Measurements from ENCODE around the gene BCL2L1. TPM values are rescaled to one million over a fixed set of nuclear protein-coding genes. Genes with fewer than 3 reads are reported as not detected.
"Not testable (repeated sequence)": the region's sequence is repeated elsewhere in the genome, so short reads cannot be mapped to it uniquely, and the experiment has no call there.

Gene BCL2L1
- total and polyA plus RNA-seq, 2 experiments from 2014 or later: 42.4 to 110 TPM

- no peak overlapping the region for H3K4me3 Mint-ChIP-seq
- peaks cover 49% of the 10 kb centered on the region for H3K36me3 Mint-ChIP-seq (ENCODE audit: low read depth)
- TF ChIP-seq CREB1 (CRISPR knock-in tag; IDR thresholded peaks at IDR 0.05; ENCODE audit: low read depth): no peak
- TF ChIP-seq ETS1 (IDR thresholded peaks at IDR 0.05): no peak
- TF ChIP-seq ZNF331 (CRISPR knock-in tag; IDR thresholded peaks at IDR 0.05; ENCODE audit: low read depth): no peak
- no peak for TF ChIP-seq EZH2 (IDR thresholded peaks at IDR 0.05; ENCODE audit: low read depth, unreplicated experiment)
- TF ChIP-seq JUNB (IDR thresholded peaks at IDR 0.05; ENCODE audit: unreplicated experiment): no peak
- no peak for TF ChIP-seq REST (IDR thresholded peaks at IDR 0.05; ENCODE audit: unreplicated experiment)
- no peak for TF ChIP-seq ZNF462 (CRISPR knock-in tag; IDR thresholded peaks at IDR 0.05)
- no peak for TF ChIP-seq EZH2phosphoT487 (IDR thresholded peaks at IDR 0.05; ENCODE audit: unreplicated experiment)
- no peak for TF ChIP-seq CTCF (conservative IDR thresholded peaks at IDR 0.05; ENCODE audit: low read depth in 2 of 2)
- TF ChIP-seq POLR2AphosphoS5 (IDR thresholded peaks at IDR 0.05; ENCODE audit: low read depth): no peak
- H3K4me2 ChIP-seq: no peak overlapping the region
- H3K27ac ChIP-seq (ENCODE audit: low read depth): no peak overlapping the region
- no peaks in the 10 kb centered on the region for H3K9me3 Mint-ChIP-seq
- H3K27ac Mint-ChIP-seq: no peak overlapping the region
- no peak overlapping the region for H2AFZ ChIP-seq
- H3K4me3 ChIP-seq: no peak overlapping the region
- peaks cover 100% of the 10 kb centered on the region for H3K79me2 ChIP-seq (replicated peaks; ENCODE audit: insufficient read depth)
- peaks cover 3% of the 10 kb centered on the region for H3K27me3 Mint-ChIP-seq (ENCODE audit: insufficient read depth, low read depth, poor library complexity)
- no peaks in the 10 kb centered on the region for H3K4me1 ChIP-seq (ENCODE audit: insufficient read depth)
- peaks cover 3% of the 10 kb centered on the region; the same call in 1 of the 2 replicates for H3F3A ChIP-seq (replicated peaks; ENCODE audit: low read depth)
- no peaks in the 10 kb centered on the region for H3K4me1 Mint-ChIP-seq
- H3K36me3 ChIP-seq (ENCODE audit: insufficient read depth): peaks cover 34% of the 10 kb centered on the region
- H4K20me1 ChIP-seq (replicated peaks; ENCODE audit: insufficient read depth): peaks cover 80% of the 10 kb centered on the region
- H3K9me2 ChIP-seq (ENCODE audit: insufficient read depth): no peaks in the 10 kb centered on the region
- H3K27me3 ChIP-seq (ENCODE audit: insufficient read depth): no peaks in the 10 kb centered on the region
- DNase-seq (ENCODE audit: low spot score) (no peak), ATAC-seq (no peak)
These were observed 25.0 kb upstream of the BCL2L1 start for GRCh38 chr20:31747640-31748039.

- H3K9me2 ChIP-seq (ENCODE audit: insufficient read depth); H3K4me1 ChIP-seq (ENCODE audit: insufficient read depth); DNase-seq (ENCODE audit: low spot score); H2AFZ ChIP-seq; H3K4me3 ChIP-seq; H3K27ac Mint-ChIP-seq; H3K4me3 Mint-ChIP-seq; ATAC-seq; H3K9me3 Mint-ChIP-seq; H3F3A ChIP-seq (replicated peaks; ENCODE audit: low read depth); H3K4me2 ChIP-seq; H3K4me1 Mint-ChIP-seq; H3K27me3 Mint-ChIP-seq (ENCODE audit: insufficient read depth, low read depth, poor library complexity); H3K27me3 ChIP-seq (ENCODE audit: insufficient read depth): not testable (repeated sequence)
- peaks cover 100% of the 10 kb centered on the region for H3K79me2 ChIP-seq (replicated peaks; ENCODE audit: insufficient read depth)
- peaks cover 75% of the 10 kb centered on the region for H4K20me1 ChIP-seq (replicated peaks; ENCODE audit: insufficient read depth)
- peak overlapping the region; percentile 16; the same call in 1 of the 2 replicates for H3K27ac ChIP-seq (ENCODE audit: low read depth)
- H3K36me3 Mint-ChIP-seq (ENCODE audit: low read depth): peaks cover 53% of the 10 kb centered on the region
- H3K36me3 ChIP-seq (ENCODE audit: insufficient read depth): peaks cover 38% of the 10 kb centered on the region
These were observed 24.4 kb upstream of the BCL2L1 start for GRCh38 chr20:31747028-31747427.

Measured in GM23338 (cell line).